GM20431 (cell line): ENCODE data around the gene DDX1.

Experiments used
- in situ Hi-C: fragments of 300-500 bp; cut with MseI, MboI; formaldehyde crosslinking; loops from one replicate; pipeline ENCODE4 v1.15.0; 2020; ENCODE audit warnings: low sequenced_read_pairs; ENCODE audit not compliant: unreplicated experiment

DDX1 gene

GRCh38 chr2:15626126-15626525 is 34.5 kb downstream of the DDX1 start:
- in situ Hi-C loops, result no loop called here

GRCh38 chr2:15626967-15627366 is 35.3 kb downstream of the DDX1 start:
- in situ Hi-C loops, result no loop called here

- in situ Hi-C loops, result no loop called here
Measured at GRCh38 chr2:15627817-15628684, 36.4 kb downstream of the DDX1 start.

GRCh38 chr2:15628899-15629855 is 37.5 kb downstream of the DDX1 start:
- in situ Hi-C loops, result no loop called here

- in situ Hi-C loops, result no loop called here
Measured at GRCh38 chr2:15630121-15630977, 38.7 kb downstream of the DDX1 start.

GRCh38 chr2:15630978-15631719 is 39.5 kb downstream of the DDX1 start:
- in situ Hi-C loops, result no loop called here

- in situ Hi-C loops, result no loop called here
Measured at GRCh38 chr2:15631883-15632282, 40.2 kb downstream of the DDX1 start.

- in situ Hi-C loops, result no loop called here
Measured at GRCh38 chr2:15633043-15633970, 41.6 kb downstream of the DDX1 start.

GRCh38 chr2:15633971-15634346 is 42.3 kb downstream of the DDX1 start:
- in situ Hi-C loops, result no loop called here

- in situ Hi-C loops, result no loop called here
Measured at GRCh38 chr2:15634846-15635490, 43.3 kb downstream of the DDX1 start.

- in situ Hi-C loops, result no loop called here
Measured at GRCh38 chr2:15636972-15637785, 45.5 kb downstream of the DDX1 start.

- in situ Hi-C loops, result no loop called here
Measured at GRCh38 chr2:15638720-15639119, 47.1 kb downstream of the DDX1 start.

- in situ Hi-C loops, result no loop called here
Measured at GRCh38 chr2:15639323-15640251, 47.9 kb downstream of the DDX1 start.

- in situ Hi-C loops, result no loop called here
Measured at GRCh38 chr2:15640261-15640711, 48.6 kb downstream of the DDX1 start.

GRCh38 chr2:15640784-15641183 is 49.1 kb downstream of the DDX1 start:
- in situ Hi-C loops, result no loop called here

- in situ Hi-C loops, result no loop called here
Measured at GRCh38 chr2:15641530-15641982, 49.9 kb downstream of the DDX1 start.
